Liver (tissue), 3 donors: Measurements from ENCODE around the gene TMEM269.

Experiments
- ATF3 ChIP-seq: IDR thresholded peaks from 2 replicates; pipeline ENCODE4 v1.6.1; 2016; ENCODE audit warnings: antibody characterized with exemption
- CTCF ChIP-seq: fragments of 150-350 bp; IDR thresholded peaks from 2 replicates; pipeline ENCODE4 v1.5.1; 2017; ENCODE audit warnings: improper control_type of control experiment, low read depth, low read length; ENCODE audit not compliant: missing input control
- EGR1 ChIP-seq, 2 donors: IDR thresholded peaks; 2 replicates each; pipeline ENCODE4 v1.6.1; 2016 to 2018; ENCODE audit warnings: antibody characterized with exemption in 2 of 2, low read depth in 2 of 2
- GABPA ChIP-seq, 2 donors: IDR thresholded peaks in 1 of 2; conservative IDR thresholded peaks in 1 of 2; 2 replicates each; pipeline ENCODE4 v1.6.1; 2016; ENCODE audit warnings: antibody characterized with exemption in 2 of 2, mild to moderate bottlenecking in 1 of 2, moderate library complexity in 1 of 2
- HNF4G ChIP-seq: IDR thresholded peaks from 2 replicates; pipeline ENCODE4 v1.6.1; 2016; ENCODE audit warnings: antibody characterized with exemption
- RAD21 ChIP-seq, 2 donors: IDR thresholded peaks; 2 replicates each; pipeline ENCODE4 v1.6.1; 2016; ENCODE audit warnings: antibody characterized with exemption in 2 of 2, mild to moderate bottlenecking in 2 of 2
- REST ChIP-seq: IDR thresholded peaks from 2 replicates; pipeline ENCODE4 v1.6.1; 2016; ENCODE audit warnings: antibody characterized with exemption, mild to moderate bottlenecking
- RXRA ChIP-seq, 2 donors: IDR thresholded peaks; 2 replicates each; pipeline ENCODE4 v1.6.1; 2017 to 2018; ENCODE audit warnings: antibody characterized with exemption in 2 of 2, mild to moderate bottlenecking in 1 of 2
- SP1 ChIP-seq: IDR thresholded peaks from 2 replicates; pipeline ENCODE4 v1.6.1; 2018; ENCODE audit warnings: antibody characterized with exemption, mild to moderate bottlenecking
- TAF1 ChIP-seq: conservative IDR thresholded peaks from 2 replicates; pipeline ENCODE4 v1.6.1; 2016; ENCODE audit warnings: antibody characterized with exemption, mild to moderate bottlenecking
- YY1 ChIP-seq: IDR thresholded peaks from 2 replicates; pipeline ENCODE4 v1.6.1; 2016; ENCODE audit warnings: antibody characterized with exemption, mild to moderate bottlenecking
- donor health status: healthy.
- donor health status: healthy.

- no peak for TF ChIP-seq SP1
- no peak for TF ChIP-seq YY1
- TF ChIP-seq CTCF: no peak
- no peak for TF ChIP-seq EGR1 (IDR thresholded peaks at IDR 0.05; ENCODE audit: low read depth in 2 of 2)
- no peak for TF ChIP-seq RXRA (IDR thresholded peaks at IDR 0.05)
- TF ChIP-seq REST: no peak
- no peak for TF ChIP-seq RAD21 (IDR thresholded peaks at IDR 0.05)
- TF ChIP-seq ATF3: no peak
- TF ChIP-seq GABPA (IDR thresholded peaks at IDR 0.05 in 1 of 2, conservative IDR thresholded peaks at IDR 0.05 in 1 of 2): no peak
- no peak for TF ChIP-seq HNF4G
- TF ChIP-seq TAF1: no peak
These were observed 42.0 kb upstream of the TMEM269 start for GRCh38 chr1:42742617-42743316.
